Progenitor cell of endocrine pancreas (in vitro differentiated cells): ENCODE measurements around the gene EPM2A. TPM values are rescaled to one million over a fixed set of nuclear protein-coding genes. Genes with fewer than 3 reads are reported as not detected.
A peak's percentile ranks its signal among the peaks of the same experiment; 100 is the strongest.

ENCODE experiments used
- DNase-seq: peaks from one replicate; pipeline ENCODE4 v3.0.0; 2021; ENCODE audit warnings: low spot score; ENCODE audit not compliant: unreplicated experiment
- H3K27ac Mint-ChIP-seq: 2 replicates; pipeline ENCODE4 v1.8.0; 2021; ENCODE audit warnings: mild to moderate bottlenecking, moderate library complexity, mixed read lengths
- H3K27me3 Mint-ChIP-seq: 2 replicates; pipeline ENCODE4 v1.8.0; 2021; ENCODE audit warnings: mixed read lengths
- H3K36me3 Mint-ChIP-seq: 2 replicates; pipeline ENCODE4 v1.8.0; 2022; ENCODE audit warnings: mixed read lengths; ENCODE audit not compliant: insufficient read depth
- H3K4me1 Mint-ChIP-seq: 2 replicates; pipeline ENCODE4 v1.8.0; 2021; ENCODE audit warnings: low read depth, mixed read lengths
- H3K4me3 Mint-ChIP-seq: 2 replicates; pipeline ENCODE4 v1.8.0; 2021; ENCODE audit warnings: low read depth, mild to moderate bottlenecking, moderate library complexity, mixed read lengths
- H3K9me3 Mint-ChIP-seq: 2 replicates; pipeline ENCODE4 v1.8.0; 2021; ENCODE audit warnings: low read depth, mixed read lengths
- total RNA-seq: library from RNA; stranded (reverse); gene quantifications from 2 replicates; pipeline ENCODE4 v1.2.1, GENCODE V29; 2021
- TF ChIP-seq, protein P1 (sequence below): fragments of 200-600 bp; sonication (generic); IDR thresholded peaks from one replicate; pipeline ENCODE4 v1.5.0; 2021; ENCODE audit warnings: antibody characterized with exemption, mild to moderate bottlenecking; ENCODE audit not compliant: unreplicated experiment

The EPM2A gene
- total RNA-seq, 1 donor from 2014 or later, result 15.6 TPM

DNA sequence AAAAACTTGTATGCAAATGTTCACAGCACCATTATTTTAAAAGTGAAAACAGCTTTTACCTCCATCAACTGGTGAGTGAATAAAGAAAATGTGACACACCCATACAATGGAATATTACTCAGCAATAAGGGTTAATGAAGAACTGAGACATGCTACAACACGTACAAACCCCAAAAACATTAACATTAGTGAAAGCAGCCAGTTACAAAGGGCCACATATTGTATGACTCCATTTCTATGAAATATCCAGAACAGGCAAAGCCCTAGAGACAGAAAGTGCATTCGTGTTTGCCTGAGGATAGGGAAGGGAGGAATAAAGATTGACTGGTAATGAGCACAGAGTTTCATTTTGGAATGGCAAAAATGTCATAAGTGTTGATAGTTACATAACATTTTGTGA is 21.5 kb downstream of the EPM2A start:
- Mint-ChIP-seq H3K9me3 (peaks cover 38% of the 10 kb centered on the region), H3K4me1 (no peaks in the 10 kb centered on the region), H3K27ac (no peak overlapping the region), H3K36me3 (peaks cover 30% of the 10 kb centered on the region), H3K4me3 (no peak overlapping the region), H3K27me3 (no peaks in the 10 kb centered on the region)
- TF ChIP-seq, protein P1, sequence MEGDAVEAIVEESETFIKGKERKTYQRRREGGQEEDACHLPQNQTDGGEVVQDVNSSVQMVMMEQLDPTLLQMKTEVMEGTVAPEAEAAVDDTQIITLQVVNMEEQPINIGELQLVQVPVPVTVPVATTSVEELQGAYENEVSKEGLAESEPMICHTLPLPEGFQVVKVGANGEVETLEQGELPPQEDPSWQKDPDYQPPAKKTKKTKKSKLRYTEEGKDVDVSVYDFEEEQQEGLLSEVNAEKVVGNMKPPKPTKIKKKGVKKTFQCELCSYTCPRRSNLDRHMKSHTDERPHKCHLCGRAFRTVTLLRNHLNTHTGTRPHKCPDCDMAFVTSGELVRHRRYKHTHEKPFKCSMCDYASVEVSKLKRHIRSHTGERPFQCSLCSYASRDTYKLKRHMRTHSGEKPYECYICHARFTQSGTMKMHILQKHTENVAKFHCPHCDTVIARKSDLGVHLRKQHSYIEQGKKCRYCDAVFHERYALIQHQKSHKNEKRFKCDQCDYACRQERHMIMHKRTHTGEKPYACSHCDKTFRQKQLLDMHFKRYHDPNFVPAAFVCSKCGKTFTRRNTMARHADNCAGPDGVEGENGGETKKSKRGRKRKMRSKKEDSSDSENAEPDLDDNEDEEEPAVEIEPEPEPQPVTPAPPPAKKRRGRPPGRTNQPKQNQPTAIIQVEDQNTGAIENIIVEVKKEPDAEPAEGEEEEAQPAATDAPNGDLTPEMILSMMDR, result no peak
- DNase-seq, result no peak

GRCh38 chr6:145711372-145711771 is 23.9 kb downstream of the EPM2A start:
- Mint-ChIP-seq H3K27ac (no peak overlapping the region), H3K27me3 (no peaks in the 10 kb centered on the region), H3K4me1 (no peaks in the 10 kb centered on the region), H3K4me3 (no peak overlapping the region), H3K36me3 (peaks cover 30% of the 10 kb centered on the region), H3K9me3 (peaks cover 38% of the 10 kb centered on the region)
- DNase-seq, result no peak
- TF ChIP-seq, protein P1, result no peak

DNA sequence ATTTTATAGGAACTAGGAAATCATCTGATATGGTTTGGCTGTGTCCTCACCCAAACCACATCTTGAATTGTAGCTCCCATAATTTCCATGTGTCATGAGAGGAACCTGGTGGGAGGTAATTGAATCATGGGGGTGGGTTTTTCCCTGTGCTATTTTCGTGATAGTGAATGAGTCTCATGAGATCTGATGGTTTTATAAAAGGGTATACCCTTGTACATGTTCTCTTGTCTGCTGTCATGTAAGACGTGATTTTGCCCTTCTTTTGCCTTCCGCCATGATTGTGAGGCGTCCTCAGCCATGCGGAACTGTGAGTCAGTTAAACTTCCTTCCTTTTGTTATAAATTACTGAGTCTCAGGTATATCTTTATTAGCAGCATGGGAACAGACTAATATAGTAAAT is 27.9 kb downstream of the EPM2A start:
- no peak overlapping the region for H3K27ac Mint-ChIP-seq
- TF ChIP-seq, protein P1, result no peak
- peaks cover 20% of the 10 kb centered on the region for H3K9me3 Mint-ChIP-seq
- peaks cover 14% of the 10 kb centered on the region for H3K36me3 Mint-ChIP-seq
- DNase-seq, result no peak
- peaks cover 2% of the 10 kb centered on the region for H3K4me1 Mint-ChIP-seq
- no peak overlapping the region for H3K4me3 Mint-ChIP-seq
- H3K27me3 Mint-ChIP-seq, result no peaks in the 10 kb centered on the region

DNA sequence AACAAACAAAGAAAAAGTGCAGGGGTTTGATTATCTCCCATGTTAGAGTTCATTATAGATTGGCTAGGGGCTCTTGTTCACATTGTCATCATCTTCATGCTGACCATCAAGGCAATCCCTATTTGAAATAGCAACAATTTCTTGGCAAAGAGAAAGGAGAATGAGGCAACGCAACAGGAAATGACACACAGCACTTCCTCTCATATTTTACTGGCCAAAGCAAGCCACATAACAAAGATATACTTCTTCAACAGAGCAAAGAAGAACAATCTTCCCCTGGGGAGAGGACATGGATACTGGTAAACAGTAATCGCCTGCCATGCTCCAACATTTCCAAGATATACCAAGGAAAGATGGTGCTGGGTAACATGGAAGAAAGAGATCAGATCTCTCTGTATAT is 29.8 kb downstream of the EPM2A start:
- Mint-ChIP-seq H3K4me3 (no peak overlapping the region), H3K4me1 (peaks cover 2% of the 10 kb centered on the region), H3K27ac (no peak overlapping the region), H3K27me3 (no peaks in the 10 kb centered on the region), H3K36me3 (peaks cover 14% of the 10 kb centered on the region), H3K9me3 (peaks cover 18% of the 10 kb centered on the region)
- no peak for DNase-seq
- TF ChIP-seq, protein P1, result no peak

DNA sequence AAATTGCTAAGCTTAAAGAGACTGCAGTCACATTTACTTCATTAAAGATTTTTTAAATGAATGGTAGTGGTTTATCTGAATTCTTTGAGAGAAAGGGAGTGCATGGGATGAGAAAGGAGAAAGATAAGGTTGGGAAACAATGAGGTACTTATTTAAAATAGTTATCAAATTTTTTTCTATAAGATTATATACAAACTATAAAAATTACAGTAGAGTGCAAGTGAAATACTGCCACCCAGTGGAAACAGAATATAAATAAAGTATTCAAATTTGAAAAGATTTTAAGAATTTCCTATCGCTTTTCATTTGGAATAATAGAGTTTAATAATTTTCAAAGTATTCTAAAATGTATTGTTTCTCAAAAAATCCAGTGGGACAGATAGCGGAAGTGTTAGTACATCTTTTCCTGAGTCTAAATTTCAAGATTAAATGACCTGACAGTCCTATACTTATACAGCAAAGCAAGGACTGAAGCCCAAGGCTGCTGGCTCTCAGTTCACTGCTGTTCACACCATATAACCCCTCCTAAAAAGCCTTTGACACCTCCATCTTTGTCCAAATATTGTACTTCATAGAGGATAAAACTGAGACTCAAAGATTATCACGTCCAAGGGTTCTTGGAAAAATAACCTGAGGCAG is 31.1 kb downstream of the EPM2A start:
- peaks cover 14% of the 10 kb centered on the region for H3K9me3 Mint-ChIP-seq
- peaks cover 10% of the 10 kb centered on the region for H3K36me3 Mint-ChIP-seq
- no peak for DNase-seq
- no peaks in the 10 kb centered on the region for H3K27me3 Mint-ChIP-seq
- TF ChIP-seq, protein P1, result peak; percentile 80
- peaks cover 2% of the 10 kb centered on the region for H3K4me1 Mint-ChIP-seq
- no peak overlapping the region for H3K27ac Mint-ChIP-seq
- H3K4me3 Mint-ChIP-seq, result no peak overlapping the region
